Astrocyte (in vitro differentiated cells and primary cell): ENCODE results near the gene CLEC4G. TPM values are rescaled to one million over a fixed set of nuclear protein-coding genes. Genes with fewer than 3 reads are reported as not detected.

Experiments used
- DNase-seq: peaks from one replicate; pipeline ENCODE4 v3.0.0-alpha.2; 2010; ENCODE audit warnings: low read depth
- FAIRE-seq: peaks from 2 replicates; lab custom pipeline; 2011; peaks lifted over from hg19 to GRCh38; lab: Jason Lieb, UNC
- H2AFZ ChIP-seq: 2 replicates; pipeline ENCODE4 v1.6.0; 2012; ENCODE audit warnings: low read depth, low read length, inconsistent platforms
- H3K27ac ChIP-seq: 2 replicates; pipeline ENCODE4 v1.5.1; 2011; ENCODE audit warnings: low read depth, low read length, inconsistent platforms
- H3K27me3 ChIP-seq: 2 replicates; pipeline ENCODE4 v1.6.0; 2011; ENCODE audit warnings: low read length, inconsistent platforms; ENCODE audit not compliant: insufficient read depth
- H3K36me3 ChIP-seq: 2 replicates; pipeline ENCODE4 v1.5.1; 2011; ENCODE audit warnings: low read length, inconsistent platforms; ENCODE audit not compliant: insufficient read depth
- H3K4me1 ChIP-seq: 2 replicates; pipeline ENCODE4 v1.5.1; 2011; ENCODE audit warnings: low read length, inconsistent platforms; ENCODE audit not compliant: insufficient read depth
- H3K4me2 ChIP-seq: 2 replicates; pipeline ENCODE4 v1.6.0; 2012; ENCODE audit warnings: low read length, inconsistent platforms
- H3K4me3 ChIP-seq: 2 replicates; pipeline ENCODE4 v1.5.1; 2011; ENCODE audit warnings: low read depth, mild to moderate bottlenecking, low read length, inconsistent platforms; ENCODE audit not compliant: insufficient read depth
- H3K79me2 ChIP-seq: 2 replicates; pipeline ENCODE4 v1.6.0; 2012; ENCODE audit warnings: mild to moderate bottlenecking, low read length, inconsistent platforms; ENCODE audit not compliant: insufficient read depth
- H3K9ac ChIP-seq: 2 replicates; pipeline ENCODE4 v1.6.0; 2012; ENCODE audit warnings: mild to moderate bottlenecking, low read length, inconsistent platforms
- H3K9me3 ChIP-seq: 2 replicates; pipeline ENCODE4 v1.5.1; 2012; ENCODE audit warnings: low read depth, mild to moderate bottlenecking, low read length, inconsistent platforms; ENCODE audit not compliant: insufficient read depth
- H4K20me1 ChIP-seq: 2 replicates; pipeline ENCODE4 v1.6.0; 2012; ENCODE audit warnings: low read length, inconsistent platforms; ENCODE audit not compliant: insufficient read depth
- H3K27ac Mint-ChIP-seq: one replicate; pipeline ENCODE4 v1.8.0; 2021; ENCODE audit warnings: mild to moderate bottlenecking, mixed read lengths; ENCODE audit not compliant: unreplicated experiment
- H3K27me3 Mint-ChIP-seq: one replicate; pipeline ENCODE4 v1.8.0; 2021; ENCODE audit warnings: low read depth, mixed read lengths; ENCODE audit not compliant: unreplicated experiment
- H3K36me3 Mint-ChIP-seq: one replicate; pipeline ENCODE4 v1.8.0; 2021; ENCODE audit warnings: low read depth, mixed read lengths; ENCODE audit not compliant: unreplicated experiment
- H3K4me1 Mint-ChIP-seq: one replicate; pipeline ENCODE4 v1.8.0; 2021; ENCODE audit warnings: low read depth, mixed read lengths; ENCODE audit not compliant: unreplicated experiment
- H3K4me3 Mint-ChIP-seq: one replicate; pipeline ENCODE4 v1.8.0; 2021; ENCODE audit warnings: mild to moderate bottlenecking, moderate library complexity, mixed read lengths; ENCODE audit not compliant: unreplicated experiment
- H3K9me3 Mint-ChIP-seq: one replicate; pipeline ENCODE4 v1.8.0; 2021; ENCODE audit warnings: mild to moderate bottlenecking, mixed read lengths; ENCODE audit not compliant: unreplicated experiment
- CTCF ChIP-seq: IDR thresholded peaks from 2 replicates; pipeline ENCODE4 v1.5.1; 2011; ENCODE audit warnings: low read depth, mild to moderate bottlenecking, inconsistent platforms, low read length, moderate library complexity; ENCODE audit not compliant: insufficient read depth
- EZH2 ChIP-seq: IDR thresholded peaks from 2 replicates; pipeline ENCODE4 v1.6.1; 2012; ENCODE audit warnings: mild to moderate bottlenecking, low read length, inconsistent platforms; ENCODE audit not compliant: insufficient read depth
- total RNA-seq: library from RNA; stranded (reverse); gene quantifications from 2 replicates; pipeline ENCODE4 v1.2.1, GENCODE V29; 2021

The CLEC4G gene
- total RNA-seq, 1 donor from 2014 or later: not detected

DNA sequence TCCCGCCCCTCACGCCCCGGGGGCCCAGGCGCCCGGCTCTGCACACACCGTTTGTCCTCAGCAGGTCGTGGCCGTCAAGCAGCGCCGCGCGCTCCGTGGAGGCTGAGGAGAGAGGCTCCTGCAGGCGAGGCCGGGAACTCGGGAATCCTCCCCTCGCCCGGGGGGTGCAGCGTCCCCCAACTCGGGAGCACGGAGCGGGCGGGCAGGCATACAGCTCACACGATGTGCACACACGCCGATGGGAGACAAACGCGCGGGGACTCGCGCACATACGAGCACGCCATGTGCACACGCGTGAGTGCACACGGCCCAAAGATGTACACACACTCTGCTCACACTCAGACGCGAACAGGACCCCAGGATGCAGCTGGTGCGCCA lies 703 bp downstream of the CLEC4G start:
- H3K4me3 ChIP-seq: no peak overlapping the region
- peaks cover 70% of the 10 kb centered on the region for H3K27me3 Mint-ChIP-seq
- TF ChIP-seq EZH2 (no peak), CTCF (no peak)
- no peak for FAIRE-seq
- no peak for DNase-seq
- H2AFZ ChIP-seq: no peak overlapping the region
- peaks cover 19% of the 10 kb centered on the region for H3K27me3 ChIP-seq
- no peaks in the 10 kb centered on the region for H3K36me3 Mint-ChIP-seq
- H3K36me3 ChIP-seq: no peaks in the 10 kb centered on the region
- H3K27ac ChIP-seq: no peak overlapping the region
- H3K27ac Mint-ChIP-seq: no peak overlapping the region
- peaks cover 5% of the 10 kb centered on the region for H3K9me3 Mint-ChIP-seq
- H3K4me1 Mint-ChIP-seq: no peaks in the 10 kb centered on the region
- H3K4me3 Mint-ChIP-seq: no peak overlapping the region
- H3K9ac ChIP-seq: no peak overlapping the region
- no peak overlapping the region for H3K4me2 ChIP-seq
- H3K79me2 ChIP-seq: no peaks in the 10 kb centered on the region
- H3K9me3 ChIP-seq: no peaks in the 10 kb centered on the region
- H3K4me1 ChIP-seq: no peaks in the 10 kb centered on the region
- H4K20me1 ChIP-seq: no peaks in the 10 kb centered on the region

DNA sequence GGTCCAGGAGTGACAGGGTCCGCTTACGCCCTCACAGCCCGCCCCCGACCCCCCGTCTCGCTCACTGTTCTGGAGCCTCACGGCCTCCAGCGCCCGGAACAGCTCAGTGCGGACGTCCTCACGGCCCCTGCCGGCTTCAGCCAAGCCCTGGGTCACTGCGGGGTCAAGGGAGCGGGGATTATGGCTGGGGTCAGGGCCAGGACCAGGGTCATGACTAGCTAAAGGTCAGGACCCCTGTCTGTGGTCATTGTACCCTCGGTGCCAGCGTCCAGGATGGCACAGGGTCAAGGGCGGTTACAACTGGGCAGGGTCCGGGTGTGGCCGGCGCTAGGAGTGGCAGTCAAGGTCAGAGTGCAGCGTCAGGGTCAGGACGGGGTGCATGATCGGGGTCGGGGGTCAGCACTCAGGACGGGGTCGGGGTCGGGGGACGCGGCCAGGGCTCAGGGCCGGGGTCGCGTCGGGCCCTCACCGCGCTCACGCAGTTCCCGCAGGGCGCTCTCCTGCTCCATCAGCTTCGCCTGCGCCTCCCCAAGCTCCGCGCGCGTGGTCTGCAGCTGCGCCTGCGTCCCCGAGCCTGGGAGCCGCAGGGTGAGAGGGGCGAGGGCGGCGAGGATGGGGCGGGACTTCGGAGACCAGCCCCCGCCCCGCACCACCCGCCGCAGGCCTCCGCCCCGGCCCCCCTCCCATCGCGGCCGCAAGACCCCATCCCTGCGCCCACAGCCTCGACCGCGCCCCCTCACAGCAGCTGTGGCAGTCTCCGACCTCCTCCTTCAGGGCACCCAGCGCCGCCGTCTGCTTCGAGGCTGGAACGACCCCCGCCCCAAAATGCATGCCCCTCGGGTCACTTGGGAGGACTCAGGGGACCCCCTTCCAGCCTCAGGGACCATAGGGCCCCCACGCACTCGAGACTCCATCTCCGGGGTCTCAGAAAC lies 1.4 kb downstream of the CLEC4G start:
- FAIRE-seq (no peak), DNase-seq (no peak)
- Histone ChIP-seq H3K27me3 (peaks cover 19% of the 10 kb centered on the region), H3K4me3 (no peak overlapping the region), H3K4me1 (no peaks in the 10 kb centered on the region), H3K79me2 (no peaks in the 10 kb centered on the region), H3K36me3 (no peaks in the 10 kb centered on the region), H3K9me3 (no peaks in the 10 kb centered on the region), H3K4me2 (no peak overlapping the region), H3K27ac (no peak overlapping the region), H3K9ac (no peak overlapping the region), H2AFZ (no peak overlapping the region), H4K20me1 (no peaks in the 10 kb centered on the region)
- H3K27me3 Mint-ChIP-seq: peaks cover 67% of the 10 kb centered on the region
- no peak overlapping the region for H3K27ac Mint-ChIP-seq
- TF ChIP-seq EZH2: peak; percentile 47
- TF ChIP-seq CTCF: no peak
- no peak overlapping the region for H3K4me3 Mint-ChIP-seq
- H3K9me3 Mint-ChIP-seq: peaks cover 5% of the 10 kb centered on the region
- no peaks in the 10 kb centered on the region for H3K36me3 Mint-ChIP-seq
- H3K4me1 Mint-ChIP-seq: no peaks in the 10 kb centered on the region

GRCh38 chr19:7729831-7730285 lies 2.1 kb downstream of the CLEC4G start:
- Mint-ChIP-seq H3K4me1 (no peaks in the 10 kb centered on the region), H3K27ac (no peak overlapping the region), H3K9me3 (peaks cover 5% of the 10 kb centered on the region), H3K36me3 (no peaks in the 10 kb centered on the region), H3K4me3 (no peak overlapping the region), H3K27me3 (peaks cover 64% of the 10 kb centered on the region)
- Histone ChIP-seq H3K4me1 (no peaks in the 10 kb centered on the region), H3K4me3 (no peak overlapping the region), H3K27ac (no peak overlapping the region), H3K9me3 (no peaks in the 10 kb centered on the region), H3K4me2 (no peak overlapping the region), H3K9ac (no peak overlapping the region), H3K36me3 (no peaks in the 10 kb centered on the region), H3K79me2 (no peaks in the 10 kb centered on the region), H2AFZ (no peak overlapping the region), H3K27me3 (peaks cover 17% of the 10 kb centered on the region), H4K20me1 (no peaks in the 10 kb centered on the region)
- TF ChIP-seq CTCF: no peak
- TF ChIP-seq EZH2: peak; percentile 29
- FAIRE-seq (no peak), DNase-seq (no peak)
